GM12878 (cell line): Measurements from ENCODE around the gene SEC62.

ENCODE experiments used
- EGR1 ChIP-seq, 2 experiments: IDR thresholded peaks; 1 replicate in 1 of 2; 2 replicates in 1 of 2; pipeline ENCODE4 v1.6.1; 2011 to 2012; ENCODE audit warnings: low read depth in 2 of 2, low read length in 2 of 2, borderline replicate concordance in 1 of 2, mild to moderate bottlenecking in 1 of 2, moderate library complexity in 1 of 2
- IRF3 ChIP-seq: fragments of 450-650 bp; IDR thresholded peaks from 2 replicates; pipeline ENCODE4 v1.6.1; 2014; ENCODE audit warnings: mild to moderate bottlenecking
- PBX3 ChIP-seq: IDR thresholded peaks from 2 replicates; pipeline ENCODE4 v1.6.1; 2011; ENCODE audit warnings: mild to moderate bottlenecking, low read depth, low read length, moderate library complexity; ENCODE audit not compliant: insufficient replicate concordance
- POLR2A ChIP-seq: IDR thresholded peaks from 2 replicates; pipeline ENCODE4 v1.6.1; 2011; ENCODE audit warnings: low read depth, mild to moderate bottlenecking, low read length
- SUZ12 ChIP-seq: fragments of 200-600 bp; sonication (generic); IDR thresholded peaks from one replicate; pipeline ENCODE4 v1.6.1; 2018; ENCODE audit warnings: antibody characterized with exemption, mild to moderate bottlenecking; ENCODE audit not compliant: unreplicated experiment
- WRNIP1 ChIP-seq: IDR thresholded peaks from 2 replicates; pipeline ENCODE4 v1.6.1; 2011; ENCODE audit warnings: low read depth, low read length, improper control_type of control experiment, borderline replicate concordance
- ZNF384 ChIP-seq: IDR thresholded peaks from 2 replicates; pipeline ENCODE4 v1.6.1; 2012; ENCODE audit warnings: low read depth, mild to moderate bottlenecking, low read length, improper control_type of control experiment, borderline replicate concordance
- TF ChIP-seq, protein P1 (sequence below), 3 experiments: IDR thresholded peaks in 2 of 3; conservative IDR thresholded peaks in 1 of 3; 2 replicates each; pipeline ENCODE4 v1.5.1; 2011; ENCODE audit warnings: low read depth in 3 of 3, low read length in 3 of 3, mild to moderate bottlenecking in 3 of 3, control low read depth in 2 of 3, moderate library complexity in 2 of 3, inconsistent platforms in 1 of 3, mixed read lengths in 1 of 3; ENCODE audit not compliant: control insufficient read depth in 2 of 3, insufficient read depth in 1 of 3; ENCODE audit errors: extremely low read depth in 1 of 3
- TF ChIP-seq, protein P2 (sequence below): fragments of 150-350 bp; IDR thresholded peaks from 2 replicates; pipeline ENCODE4 v1.6.1; 2016; ENCODE audit warnings: low read depth, low read length
- TF ChIP-seq, protein P3 (sequence below): fragments of 450-650 bp; IDR thresholded peaks from 2 replicates; pipeline ENCODE4 v1.6.1; 2016; ENCODE audit warnings: mild to moderate bottlenecking
- TF ChIP-seq, protein P4 (sequence below): fragments of 450-650 bp; IDR thresholded peaks from 2 replicates; pipeline ENCODE4 v1.6.1; 2017; ENCODE audit warnings: mild to moderate bottlenecking, low read depth, inconsistent platforms; ENCODE audit not compliant: poor library complexity, severe bottlenecking

- TF ChIP-seq, protein P1, sequence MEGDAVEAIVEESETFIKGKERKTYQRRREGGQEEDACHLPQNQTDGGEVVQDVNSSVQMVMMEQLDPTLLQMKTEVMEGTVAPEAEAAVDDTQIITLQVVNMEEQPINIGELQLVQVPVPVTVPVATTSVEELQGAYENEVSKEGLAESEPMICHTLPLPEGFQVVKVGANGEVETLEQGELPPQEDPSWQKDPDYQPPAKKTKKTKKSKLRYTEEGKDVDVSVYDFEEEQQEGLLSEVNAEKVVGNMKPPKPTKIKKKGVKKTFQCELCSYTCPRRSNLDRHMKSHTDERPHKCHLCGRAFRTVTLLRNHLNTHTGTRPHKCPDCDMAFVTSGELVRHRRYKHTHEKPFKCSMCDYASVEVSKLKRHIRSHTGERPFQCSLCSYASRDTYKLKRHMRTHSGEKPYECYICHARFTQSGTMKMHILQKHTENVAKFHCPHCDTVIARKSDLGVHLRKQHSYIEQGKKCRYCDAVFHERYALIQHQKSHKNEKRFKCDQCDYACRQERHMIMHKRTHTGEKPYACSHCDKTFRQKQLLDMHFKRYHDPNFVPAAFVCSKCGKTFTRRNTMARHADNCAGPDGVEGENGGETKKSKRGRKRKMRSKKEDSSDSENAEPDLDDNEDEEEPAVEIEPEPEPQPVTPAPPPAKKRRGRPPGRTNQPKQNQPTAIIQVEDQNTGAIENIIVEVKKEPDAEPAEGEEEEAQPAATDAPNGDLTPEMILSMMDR (IDR thresholded peaks at IDR 0.05 in 2 of 3, conservative IDR thresholded peaks at IDR 0.05 in 1 of 3; ENCODE audit: control insufficient read depth in 2 of 3, extremely low read depth in 1 of 3, insufficient read depth in 1 of 3, low read depth in 3 of 3, low read length in 3 of 3) = no peak
- TF ChIP-seq, protein P2, sequence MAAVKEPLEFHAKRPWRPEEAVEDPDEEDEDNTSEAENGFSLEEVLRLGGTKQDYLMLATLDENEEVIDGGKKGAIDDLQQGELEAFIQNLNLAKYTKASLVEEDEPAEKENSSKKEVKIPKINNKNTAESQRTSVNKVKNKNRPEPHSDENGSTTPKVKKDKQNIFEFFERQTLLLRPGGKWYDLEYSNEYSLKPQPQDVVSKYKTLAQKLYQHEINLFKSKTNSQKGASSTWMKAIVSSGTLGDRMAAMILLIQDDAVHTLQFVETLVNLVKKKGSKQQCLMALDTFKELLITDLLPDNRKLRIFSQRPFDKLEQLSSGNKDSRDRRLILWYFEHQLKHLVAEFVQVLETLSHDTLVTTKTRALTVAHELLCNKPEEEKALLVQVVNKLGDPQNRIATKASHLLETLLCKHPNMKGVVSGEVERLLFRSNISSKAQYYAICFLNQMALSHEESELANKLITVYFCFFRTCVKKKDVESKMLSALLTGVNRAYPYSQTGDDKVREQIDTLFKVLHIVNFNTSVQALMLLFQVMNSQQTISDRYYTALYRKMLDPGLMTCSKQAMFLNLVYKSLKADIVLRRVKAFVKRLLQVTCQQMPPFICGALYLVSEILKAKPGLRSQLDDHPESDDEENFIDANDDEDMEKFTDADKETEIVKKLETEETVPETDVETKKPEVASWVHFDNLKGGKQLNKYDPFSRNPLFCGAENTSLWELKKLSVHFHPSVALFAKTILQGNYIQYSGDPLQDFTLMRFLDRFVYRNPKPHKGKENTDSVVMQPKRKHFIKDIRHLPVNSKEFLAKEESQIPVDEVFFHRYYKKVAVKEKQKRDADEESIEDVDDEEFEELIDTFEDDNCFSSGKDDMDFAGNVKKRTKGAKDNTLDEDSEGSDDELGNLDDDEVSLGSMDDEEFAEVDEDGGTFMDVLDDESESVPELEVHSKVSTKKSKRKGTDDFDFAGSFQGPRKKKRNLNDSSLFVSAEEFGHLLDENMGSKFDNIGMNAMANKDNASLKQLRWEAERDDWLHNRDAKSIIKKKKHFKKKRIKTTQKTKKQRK = no peak
- TF ChIP-seq SUZ12 (no peak), ZNF384 (no peak), WRNIP1 (no peak), EGR1 (IDR thresholded peaks at IDR 0.05; ENCODE audit: borderline replicate concordance in 1 of 2, low read depth in 2 of 2, low read length in 2 of 2) (no peak), POLR2A (peak; percentile 48; the same call in 1 of the 2 replicates), PBX3 (peak; percentile 51), IRF3 (no peak)
- TF ChIP-seq, protein P3, sequence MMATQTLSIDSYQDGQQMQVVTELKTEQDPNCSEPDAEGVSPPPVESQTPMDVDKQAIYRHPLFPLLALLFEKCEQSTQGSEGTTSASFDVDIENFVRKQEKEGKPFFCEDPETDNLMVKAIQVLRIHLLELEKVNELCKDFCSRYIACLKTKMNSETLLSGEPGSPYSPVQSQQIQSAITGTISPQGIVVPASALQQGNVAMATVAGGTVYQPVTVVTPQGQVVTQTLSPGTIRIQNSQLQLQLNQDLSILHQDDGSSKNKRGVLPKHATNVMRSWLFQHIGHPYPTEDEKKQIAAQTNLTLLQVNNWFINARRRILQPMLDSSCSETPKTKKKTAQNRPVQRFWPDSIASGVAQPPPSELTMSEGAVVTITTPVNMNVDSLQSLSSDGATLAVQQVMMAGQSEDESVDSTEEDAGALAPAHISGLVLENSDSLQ = peak; percentile 76
- TF ChIP-seq, protein P4, sequence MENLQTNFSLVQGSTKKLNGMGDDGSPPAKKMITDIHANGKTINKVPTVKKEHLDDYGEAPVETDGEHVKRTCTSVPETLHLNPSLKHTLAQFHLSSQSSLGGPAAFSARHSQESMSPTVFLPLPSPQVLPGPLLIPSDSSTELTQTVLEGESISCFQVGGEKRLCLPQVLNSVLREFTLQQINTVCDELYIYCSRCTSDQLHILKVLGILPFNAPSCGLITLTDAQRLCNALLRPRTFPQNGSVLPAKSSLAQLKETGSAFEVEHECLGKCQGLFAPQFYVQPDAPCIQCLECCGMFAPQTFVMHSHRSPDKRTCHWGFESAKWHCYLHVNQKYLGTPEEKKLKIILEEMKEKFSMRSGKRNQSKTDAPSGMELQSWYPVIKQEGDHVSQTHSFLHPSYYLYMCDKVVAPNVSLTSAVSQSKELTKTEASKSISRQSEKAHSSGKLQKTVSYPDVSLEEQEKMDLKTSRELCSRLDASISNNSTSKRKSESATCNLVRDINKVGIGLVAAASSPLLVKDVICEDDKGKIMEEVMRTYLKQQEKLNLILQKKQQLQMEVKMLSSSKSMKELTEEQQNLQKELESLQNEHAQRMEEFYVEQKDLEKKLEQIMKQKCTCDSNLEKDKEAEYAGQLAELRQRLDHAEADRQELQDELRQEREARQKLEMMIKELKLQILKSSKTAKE = no peak
Measured at GRCh38 chr3:169931747-169932520, 34.7 kb upstream of the SEC62 start.
